Loucy (cell line): ENCODE results near the gene ATG16L1.

Experiments used
- EZH2phosphoT487 ChIP-seq: fragments of 200-600 bp; IDR thresholded peaks from 2 replicates; pipeline ENCODE4 v1.6.1; 2018; ENCODE audit warnings: antibody characterized with exemption, mild to moderate bottlenecking, moderate library complexity, borderline replicate concordance
- TF ChIP-seq, protein P1 (sequence below): fragments of 200-600 bp; sonication (generic); conservative IDR thresholded peaks from 2 replicates; pipeline ENCODE4 v1.5.1; 2014; ENCODE audit warnings: mild to moderate bottlenecking, antibody characterized with exemption, low read length

DNA sequence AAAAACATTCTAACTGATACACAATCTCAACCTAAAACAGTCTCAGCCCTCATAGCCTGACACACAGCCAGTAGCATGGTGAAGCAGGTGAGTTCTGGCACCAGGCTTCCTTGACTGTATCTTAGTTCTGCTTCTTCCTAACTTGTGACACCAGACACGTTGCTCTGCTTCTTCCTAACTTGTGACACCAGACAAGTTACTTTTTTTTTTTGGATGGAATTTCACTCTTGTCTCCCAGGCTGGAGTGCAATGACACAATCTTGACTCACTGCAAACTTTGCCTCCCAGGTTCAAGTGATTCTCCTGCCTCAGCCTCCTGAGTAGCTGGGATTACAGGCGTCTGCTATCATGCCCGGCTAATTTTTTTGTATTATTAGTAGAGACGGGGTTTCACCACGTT lies 6.7 kb upstream of the ATG16L1 start:
- TF ChIP-seq, protein P1, sequence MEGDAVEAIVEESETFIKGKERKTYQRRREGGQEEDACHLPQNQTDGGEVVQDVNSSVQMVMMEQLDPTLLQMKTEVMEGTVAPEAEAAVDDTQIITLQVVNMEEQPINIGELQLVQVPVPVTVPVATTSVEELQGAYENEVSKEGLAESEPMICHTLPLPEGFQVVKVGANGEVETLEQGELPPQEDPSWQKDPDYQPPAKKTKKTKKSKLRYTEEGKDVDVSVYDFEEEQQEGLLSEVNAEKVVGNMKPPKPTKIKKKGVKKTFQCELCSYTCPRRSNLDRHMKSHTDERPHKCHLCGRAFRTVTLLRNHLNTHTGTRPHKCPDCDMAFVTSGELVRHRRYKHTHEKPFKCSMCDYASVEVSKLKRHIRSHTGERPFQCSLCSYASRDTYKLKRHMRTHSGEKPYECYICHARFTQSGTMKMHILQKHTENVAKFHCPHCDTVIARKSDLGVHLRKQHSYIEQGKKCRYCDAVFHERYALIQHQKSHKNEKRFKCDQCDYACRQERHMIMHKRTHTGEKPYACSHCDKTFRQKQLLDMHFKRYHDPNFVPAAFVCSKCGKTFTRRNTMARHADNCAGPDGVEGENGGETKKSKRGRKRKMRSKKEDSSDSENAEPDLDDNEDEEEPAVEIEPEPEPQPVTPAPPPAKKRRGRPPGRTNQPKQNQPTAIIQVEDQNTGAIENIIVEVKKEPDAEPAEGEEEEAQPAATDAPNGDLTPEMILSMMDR = no peak
- no peak for TF ChIP-seq EZH2phosphoT487
